HFF-Myc (cell line): ENCODE results near the gene RELN.

Experiments
- DNase-seq: peaks from one replicate; pipeline ENCODE4 v3.0.0-alpha.2; 2011; ENCODE audit warnings: low read depth; ENCODE audit errors: extremely low read depth
- H3K4me3 ChIP-seq: replicated peaks from 2 replicates; pipeline ENCODE4 v1.5.1; 2011; ENCODE audit warnings: low read depth, mild to moderate bottlenecking, control low read depth, low read length
- CTCF ChIP-seq: IDR thresholded peaks from 2 replicates; pipeline ENCODE4 v1.5.1; 2012; ENCODE audit warnings: mild to moderate bottlenecking, low read depth, low read length, control low read depth; ENCODE audit errors: missing control alignments

RELN gene

DNA sequence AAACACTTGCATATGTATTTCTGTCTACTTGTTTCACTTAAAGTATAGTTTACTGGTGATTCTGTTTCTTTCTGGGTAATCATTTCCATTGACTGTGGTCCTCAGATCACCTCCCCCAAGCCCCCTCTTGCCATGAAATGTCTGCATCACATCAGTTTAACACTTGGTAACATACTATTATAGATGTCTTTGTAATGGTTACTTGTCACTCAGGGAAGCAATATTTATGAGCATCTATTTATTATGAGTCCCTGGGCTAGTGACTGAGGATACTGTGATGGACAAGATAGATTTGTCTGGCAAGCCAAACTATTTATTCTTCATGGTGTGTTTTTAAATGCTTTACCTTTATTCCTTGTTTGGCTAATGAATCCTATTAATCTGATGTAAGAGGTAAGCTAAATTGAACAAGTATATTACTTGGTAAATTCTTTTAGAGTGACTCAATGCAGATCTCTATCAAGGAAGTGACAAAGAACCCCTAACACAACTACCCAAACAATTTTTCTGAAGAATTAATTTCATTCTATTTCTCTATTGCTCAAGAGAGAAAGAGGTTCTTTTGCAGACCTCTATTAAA, 270.9 kb downstream of the RELN start:
- no peak for TF ChIP-seq CTCF
- no peak for DNase-seq

DNA sequence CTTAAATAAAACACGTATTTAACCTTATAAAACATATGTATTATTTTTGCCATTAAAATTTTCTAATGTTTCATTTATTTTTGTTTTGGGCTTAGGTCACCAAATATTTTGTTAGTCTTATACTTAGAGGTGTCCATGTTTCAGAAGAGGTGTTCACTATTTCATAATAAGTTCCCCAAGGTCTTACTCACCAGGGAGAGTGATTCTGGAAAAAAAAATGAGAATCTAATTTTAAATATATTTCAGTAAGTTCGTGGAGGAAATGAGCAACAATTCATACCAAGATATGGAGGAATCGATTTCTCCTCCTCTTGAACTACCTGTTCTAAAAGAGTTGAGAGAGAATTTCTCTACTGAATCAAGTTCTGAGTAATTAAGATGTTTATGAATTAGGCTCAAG, 271.9 kb downstream of the RELN start:
- H3K4me3 ChIP-seq: no peak overlapping the region
- no peak for TF ChIP-seq CTCF

More for the DNA sequence above, 270.9 kb downstream of the RELN start:
- H3K4me3 ChIP-seq: no peak overlapping the region

DNA sequence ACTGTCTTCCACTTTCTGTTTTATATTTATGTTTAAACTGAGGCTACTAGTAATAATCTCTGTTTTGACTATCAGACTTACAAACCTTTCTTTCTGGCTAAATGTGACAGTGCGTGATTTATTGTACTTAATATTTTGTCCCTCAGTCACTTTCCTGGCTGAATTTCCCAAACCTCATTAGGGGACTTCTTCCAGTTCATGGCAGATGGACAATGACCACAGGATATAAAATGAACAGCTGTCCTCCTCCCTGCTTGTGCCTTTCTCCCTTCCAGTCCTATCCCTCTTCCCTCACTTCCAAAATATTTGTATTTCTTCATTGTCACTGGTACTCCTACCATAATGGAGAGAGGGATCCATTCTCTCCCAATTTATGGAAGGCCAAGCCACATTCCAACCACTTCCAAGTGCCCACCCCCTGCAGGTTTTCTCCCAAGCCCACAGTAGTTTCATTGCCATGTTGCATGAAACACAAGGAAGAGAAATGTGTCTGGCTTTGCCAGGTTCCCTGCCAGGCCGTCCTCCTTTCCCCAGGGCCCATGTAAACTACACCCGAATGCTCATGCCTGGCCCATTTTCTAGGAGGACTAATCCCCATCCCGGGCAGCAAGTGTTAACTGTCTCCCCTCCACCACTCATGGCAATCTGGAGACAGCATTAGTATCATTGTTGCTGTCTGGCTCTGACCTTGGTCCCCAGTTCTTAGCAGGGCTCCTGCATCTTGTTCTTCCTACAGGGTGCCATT, 273.9 kb downstream of the RELN start:
- no peak for DNase-seq
- no peak overlapping the region for H3K4me3 ChIP-seq
- no peak for TF ChIP-seq CTCF

More for the DNA sequence above, 271.9 kb downstream of the RELN start:
- no peak for DNase-seq

DNA sequence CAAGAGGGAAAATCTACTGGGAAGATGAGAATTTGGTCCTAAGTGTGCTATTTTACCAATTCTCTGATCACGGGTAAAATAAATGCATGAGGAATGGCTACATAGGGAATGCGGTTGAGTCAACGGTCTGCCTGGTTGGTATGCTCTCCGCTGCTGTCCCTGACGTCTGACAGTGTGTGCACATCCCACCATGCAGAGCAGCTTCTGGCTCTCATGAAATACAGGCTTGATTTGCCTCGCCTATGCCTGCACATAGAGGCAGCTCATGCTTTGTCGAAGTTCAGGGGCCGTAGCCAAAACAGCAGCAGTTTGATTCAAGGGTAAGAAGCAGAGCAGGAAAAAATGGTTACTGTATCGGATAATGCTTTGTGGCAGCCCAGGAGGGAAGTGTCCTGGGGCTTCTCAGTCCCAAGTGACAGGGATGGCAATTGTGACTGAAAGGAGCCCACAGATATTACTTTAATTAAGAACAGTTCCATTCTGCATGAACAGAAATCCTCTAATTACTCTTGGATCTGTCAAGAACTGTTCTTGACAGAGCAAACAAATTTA, 275.0 kb downstream of the RELN start:
- no peak for TF ChIP-seq CTCF
- no peak for DNase-seq
- H3K4me3 ChIP-seq: no peak overlapping the region

GRCh38 chr7:103712991-103713778, 276.3 kb downstream of the RELN start:
- DNase-seq: no peak
- TF ChIP-seq CTCF: no peak
- H3K4me3 ChIP-seq: no peak overlapping the region

DNA sequence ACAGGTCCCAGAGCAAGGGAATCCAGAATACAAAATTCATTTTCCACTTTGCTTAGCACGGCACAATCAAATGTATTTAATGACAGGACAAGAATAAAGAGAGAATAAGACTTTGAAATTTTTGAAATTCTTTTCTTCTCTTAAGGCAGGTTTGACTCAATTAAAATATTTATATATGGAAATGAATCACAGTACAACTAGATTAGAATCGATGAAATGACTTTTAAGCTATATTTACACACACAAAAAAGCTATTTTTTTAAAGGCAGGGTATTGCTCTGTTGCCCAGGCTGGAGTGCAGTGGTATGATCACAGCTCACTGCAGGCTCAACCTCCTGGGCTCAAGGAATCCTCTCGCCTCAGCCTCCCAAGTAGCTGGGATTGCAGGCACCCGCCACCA, 278.0 kb downstream of the RELN start:
- DNase-seq: no peak
- H3K4me3 ChIP-seq: no peak overlapping the region
- no peak for TF ChIP-seq CTCF
